Measurements from ENCODE around the gene RAPGEF4. TPM values are rescaled to one million over a fixed set of nuclear protein-coding genes. Genes with fewer than 3 reads are reported as not detected.

Gene RAPGEF4
- total RNA-seq, 1 experiment from 2014 or later: 0.62 TPM

GRCh38 chr2:172768401-172768800 lies 32.8 kb downstream of the RAPGEF4 start:
- intact Hi-C loops (cut with micrococcal nuclease; ENCODE audit: unreplicated experiment): no loop called here
- DNase-seq (ENCODE audit: low read depth, low spot score) (no peak), ATAC-seq (no peak)
- POLR2A ChIA-PET: no interaction called here
- Histone ChIP-seq H3K4me1 (ENCODE audit: control insufficient read depth, insufficient read depth, low read length) (no peaks in the 10 kb centered on the region), H3K36me3 (ENCODE audit: control insufficient read depth, insufficient read depth, low read length) (no peaks in the 10 kb centered on the region), H3K27me3 (ENCODE audit: control insufficient read depth, insufficient read depth, low read length) (no peaks in the 10 kb centered on the region), H3K9me3 (ENCODE audit: control insufficient read depth, insufficient read depth, low read depth, low read length) (no peaks in the 10 kb centered on the region), H3K4me3 (ENCODE audit: low read depth in 2 of 2, low read length in 2 of 2) (no peak overlapping the region), H3K27ac (ENCODE audit: low read length) (no peak overlapping the region)
- in situ Hi-C loops (cut with HindIII; ENCODE audit: low pct_unique_long_range_greater_than_20kb, low sequenced_read_pairs): no loop called here
- CTCF ChIA-PET: no interaction called here
- no peak for TF ChIP-seq TCF7L2 (IDR thresholded peaks at IDR 0.05; ENCODE audit: low read depth, low read length)
- BruUV-seq (replicated peaks): no TSS peak

- no peak overlapping the region for H3K27ac ChIP-seq (ENCODE audit: low read length)
- no TSS peak for BruUV-seq (replicated peaks)
- in situ Hi-C loops (cut with HindIII; ENCODE audit: low pct_unique_long_range_greater_than_20kb, low sequenced_read_pairs) (no loop called here), intact Hi-C loops (cut with micrococcal nuclease; ENCODE audit: unreplicated experiment) (no loop called here)
- ATAC-seq: no peak
- H3K36me3 ChIP-seq (ENCODE audit: control insufficient read depth, insufficient read depth, low read length): no peaks in the 10 kb centered on the region
- ChIA-PET CTCF (no interaction called here), POLR2A (no interaction called here)
- H3K9me3 ChIP-seq (ENCODE audit: control insufficient read depth, insufficient read depth, low read depth, low read length): no peaks in the 10 kb centered on the region
- TF ChIP-seq REST (IDR thresholded peaks at IDR 0.05; ENCODE audit: insufficient read depth in 1 of 2, low read depth in 2 of 2, low read length in 1 of 2) (no peak), POLR2AphosphoS5 (IDR thresholded peaks at IDR 0.05; ENCODE audit: low read depth, low read length) (no peak), TCF7L2 (IDR thresholded peaks at IDR 0.05; ENCODE audit: low read depth, low read length) (no peak), SIN3A (IDR thresholded peaks at IDR 0.05; ENCODE audit: borderline replicate concordance, insufficient read depth, low read depth, low read length) (no peak)
- TF ChIP-seq, protein P1, sequence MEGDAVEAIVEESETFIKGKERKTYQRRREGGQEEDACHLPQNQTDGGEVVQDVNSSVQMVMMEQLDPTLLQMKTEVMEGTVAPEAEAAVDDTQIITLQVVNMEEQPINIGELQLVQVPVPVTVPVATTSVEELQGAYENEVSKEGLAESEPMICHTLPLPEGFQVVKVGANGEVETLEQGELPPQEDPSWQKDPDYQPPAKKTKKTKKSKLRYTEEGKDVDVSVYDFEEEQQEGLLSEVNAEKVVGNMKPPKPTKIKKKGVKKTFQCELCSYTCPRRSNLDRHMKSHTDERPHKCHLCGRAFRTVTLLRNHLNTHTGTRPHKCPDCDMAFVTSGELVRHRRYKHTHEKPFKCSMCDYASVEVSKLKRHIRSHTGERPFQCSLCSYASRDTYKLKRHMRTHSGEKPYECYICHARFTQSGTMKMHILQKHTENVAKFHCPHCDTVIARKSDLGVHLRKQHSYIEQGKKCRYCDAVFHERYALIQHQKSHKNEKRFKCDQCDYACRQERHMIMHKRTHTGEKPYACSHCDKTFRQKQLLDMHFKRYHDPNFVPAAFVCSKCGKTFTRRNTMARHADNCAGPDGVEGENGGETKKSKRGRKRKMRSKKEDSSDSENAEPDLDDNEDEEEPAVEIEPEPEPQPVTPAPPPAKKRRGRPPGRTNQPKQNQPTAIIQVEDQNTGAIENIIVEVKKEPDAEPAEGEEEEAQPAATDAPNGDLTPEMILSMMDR (IDR thresholded peaks at IDR 0.05): no peak
- no peak for DNase-seq (ENCODE audit: low read depth, low spot score)
- H3K4me3 ChIP-seq (ENCODE audit: low read depth in 2 of 2, low read length in 2 of 2): no peak overlapping the region
- H3K4me1 ChIP-seq (ENCODE audit: control insufficient read depth, insufficient read depth, low read length): no peaks in the 10 kb centered on the region
- H3K27me3 ChIP-seq (ENCODE audit: control insufficient read depth, insufficient read depth, low read length): no peaks in the 10 kb centered on the region; the same call in 1 of the 2 replicates
These were observed 34.2 kb downstream of the RAPGEF4 start for GRCh38 chr2:172769879-172770278.

DNA sequence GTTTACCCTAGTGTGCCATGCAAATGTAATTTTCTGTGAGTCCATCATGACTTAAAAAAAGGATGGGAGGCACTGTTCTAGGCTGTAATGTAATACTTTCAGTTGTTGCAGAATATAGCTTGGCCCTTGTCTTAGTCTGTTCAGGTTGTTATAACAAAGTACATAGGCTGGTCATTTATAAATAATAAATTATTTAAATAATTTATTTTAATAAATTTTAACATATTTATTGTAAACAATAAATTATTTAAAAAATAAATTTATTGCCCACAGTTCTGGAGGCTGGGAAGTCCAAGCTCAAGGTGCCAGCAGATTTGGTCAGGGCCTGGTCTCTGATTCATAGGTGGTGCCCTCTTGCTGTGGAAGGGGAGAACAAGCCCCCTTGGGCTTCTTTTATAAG lies 35.2 kb downstream of the RAPGEF4 start:
- in situ Hi-C loops (cut with HindIII; ENCODE audit: low pct_unique_long_range_greater_than_20kb, low sequenced_read_pairs) (no loop called here), intact Hi-C loops (cut with micrococcal nuclease; ENCODE audit: unreplicated experiment) (no loop called here)
- no peak overlapping the region for H3K27ac ChIP-seq (ENCODE audit: low read length)
- H3K36me3 ChIP-seq (ENCODE audit: control insufficient read depth, insufficient read depth, low read length): no peaks in the 10 kb centered on the region
- ChIA-PET CTCF (no interaction called here), POLR2A (no interaction called here)
- H3K4me3 ChIP-seq (ENCODE audit: low read depth in 2 of 2, low read length in 2 of 2): no peak overlapping the region
- no TSS peak for BruUV-seq (replicated peaks)
- no peaks in the 10 kb centered on the region; the same call in 1 of the 2 replicates for H3K27me3 ChIP-seq (ENCODE audit: control insufficient read depth, insufficient read depth, low read length)
- no peaks in the 10 kb centered on the region for H3K4me1 ChIP-seq (ENCODE audit: control insufficient read depth, insufficient read depth, low read length)
- ATAC-seq: no peak
- DNase-seq (ENCODE audit: low read depth, low spot score): no peak
- H3K9me3 ChIP-seq (ENCODE audit: control insufficient read depth, insufficient read depth, low read depth, low read length): no peaks in the 10 kb centered on the region
- TF ChIP-seq, protein P1 (IDR thresholded peaks at IDR 0.05): no peak
- no peak for TF ChIP-seq POLR2AphosphoS5 (IDR thresholded peaks at IDR 0.05; ENCODE audit: low read depth, low read length)
- no peak for TF ChIP-seq TCF7L2 (IDR thresholded peaks at IDR 0.05; ENCODE audit: low read depth, low read length)
- TF ChIP-seq SIN3A (IDR thresholded peaks at IDR 0.05; ENCODE audit: borderline replicate concordance, insufficient read depth, low read depth, low read length): no peak
- TF ChIP-seq REST (IDR thresholded peaks at IDR 0.05; ENCODE audit: insufficient read depth in 1 of 2, low read depth in 2 of 2, low read length in 1 of 2): no peak

All from Panc1 (cell line).